WTC11 (cell line): ENCODE results near the gene MAP3K5. TPM values are rescaled to one million over a fixed set of nuclear protein-coding genes. Genes with fewer than 3 reads are reported as not detected.

ENCODE experiments used
- ATAC-seq: fragments of 200-7000 bp; cut with Tn5 transposase; 2 replicates; pipeline ENCODE4 v1.10.0; 2021; ENCODE audit warnings: mild to moderate bottlenecking, moderate library complexity
- CTCF ChIA-PET: fragments of 300-600 bp; sonication (Branson Sonifier 250); formaldehyde crosslinking; loops from one replicate; lab custom pipeline; 2021; ENCODE audit warnings: antibody characterized with exemption; lab: Charles Lee
- POLR2A ChIA-PET: fragments of 350-600 bp; sonication (Branson Sonifier 250); formaldehyde crosslinking; loops from one replicate; lab custom pipeline; 2021; ENCODE audit warnings: antibody characterized with exemption; lab: Charles Lee
- DNase-seq: peaks from one replicate; pipeline ENCODE4 v3.0.0; 2021; ENCODE audit warnings: low spot score
- H3K27ac Mint-ChIP-seq: 2 replicates; pipeline ENCODE4 v1.8.0; 2021; ENCODE audit warnings: mixed read lengths
- H3K27me3 Mint-ChIP-seq: 2 replicates; pipeline ENCODE4 v1.8.0; 2021; ENCODE audit warnings: low read depth, mild to moderate bottlenecking, moderate library complexity, mixed read lengths
- H3K36me3 Mint-ChIP-seq: 2 replicates; pipeline ENCODE4 v1.8.0; 2021; ENCODE audit warnings: mixed read lengths
- H3K4me1 Mint-ChIP-seq: 2 replicates; pipeline ENCODE4 v1.8.0; 2022; ENCODE audit warnings: mixed read lengths
- H3K4me3 Mint-ChIP-seq: 2 replicates; pipeline ENCODE4 v1.8.0; 2021; ENCODE audit warnings: mild to moderate bottlenecking, moderate library complexity, mixed read lengths
- H3K9me3 Mint-ChIP-seq: 2 replicates; pipeline ENCODE4 v1.8.0; 2021; ENCODE audit warnings: mixed read lengths
- AR ChIP-seq: fragments of 250-450 bp; sonication (Bioruptor Pico); IDR thresholded peaks from 2 replicates; pipeline ENCODE4 v1.9.0; 2021; ENCODE audit warnings: mild to moderate bottlenecking
- CTCF ChIP-seq: fragments of 200-600 bp; IDR thresholded peaks from 2 replicates; pipeline ENCODE4 v1.8.0; 2022; ENCODE audit warnings: antibody characterized with exemption
- ESRRA ChIP-seq: sonication (generic); formaldehyde crosslinking; IDR thresholded peaks from 2 replicates; pipeline ENCODE4 v1.8.1; 2022; ENCODE audit warnings: mild to moderate bottlenecking, missing genetic modification reagents, borderline replicate concordance
- ETV6 ChIP-seq: sonication (generic); formaldehyde crosslinking; IDR thresholded peaks from 2 replicates; pipeline ENCODE4 v1.8.1; 2022; ENCODE audit warnings: mild to moderate bottlenecking, missing genetic modification reagents
- FOXP1 ChIP-seq: sonication (generic); formaldehyde crosslinking; IDR thresholded peaks from 2 replicates; pipeline ENCODE4 v1.8.0; 2022; ENCODE audit warnings: missing genetic modification reagents, mild to moderate bottlenecking, moderate library complexity, borderline replicate concordance
- FOXP4 ChIP-seq: sonication (generic); formaldehyde crosslinking; IDR thresholded peaks from 2 replicates; pipeline ENCODE4 v1.8.0; 2022; ENCODE audit warnings: mild to moderate bottlenecking, missing genetic modification reagents
- HMGA2 ChIP-seq: fragments of 250-450 bp; sonication (Bioruptor Pico); IDR thresholded peaks from 2 replicates; pipeline ENCODE4 v1.4.0; 2021; ENCODE audit warnings: mild to moderate bottlenecking, moderate library complexity
- IRF1 ChIP-seq: sonication (generic); formaldehyde crosslinking; IDR thresholded peaks from 2 replicates; pipeline ENCODE4 v1.8.0; 2023; ENCODE audit warnings: missing genetic modification reagents
- JUN ChIP-seq: sonication (generic); formaldehyde crosslinking; IDR thresholded peaks from 2 replicates; pipeline ENCODE4 v1.8.0; 2023; ENCODE audit warnings: mild to moderate bottlenecking, missing genetic modification reagents
- NFATC4 ChIP-seq: fragments of 250-450 bp; sonication (Bioruptor Pico); IDR thresholded peaks from 2 replicates; pipeline ENCODE4 v1.9.0; 2021; ENCODE audit warnings: mild to moderate bottlenecking
- NFE2L1 ChIP-seq: sonication (generic); formaldehyde crosslinking; IDR thresholded peaks from 2 replicates; pipeline ENCODE4 v1.8.1; 2023; ENCODE audit warnings: missing genetic modification reagents
- NFYB ChIP-seq: sonication (generic); formaldehyde crosslinking; conservative IDR thresholded peaks from 2 replicates; pipeline ENCODE4 v1.8.0; 2022; ENCODE audit warnings: low read depth, missing genetic modification reagents
- PREB ChIP-seq: sonication (generic); formaldehyde crosslinking; IDR thresholded peaks from 2 replicates; pipeline ENCODE4 v1.8.1; 2022; ENCODE audit warnings: mild to moderate bottlenecking, missing genetic modification reagents, moderate library complexity, borderline replicate concordance
- PRRX2 ChIP-seq: fragments of 250-450 bp; sonication (Bioruptor Pico); IDR thresholded peaks from 2 replicates; pipeline ENCODE4 v1.8.0; 2021; ENCODE audit warnings: mild to moderate bottlenecking
- TEAD1 ChIP-seq: sonication (generic); formaldehyde crosslinking; IDR thresholded peaks from 2 replicates; pipeline ENCODE4 v1.8.0; 2022; ENCODE audit warnings: mild to moderate bottlenecking, missing genetic modification reagents
- TP53 ChIP-seq: sonication (generic); formaldehyde crosslinking; IDR thresholded peaks from 2 replicates; pipeline ENCODE4 v1.8.1; 2023; ENCODE audit warnings: mild to moderate bottlenecking, missing genetic modification reagents
- USF2 ChIP-seq: sonication (generic); formaldehyde crosslinking; IDR thresholded peaks from 2 replicates; pipeline ENCODE4 v1.8.1; 2023; ENCODE audit warnings: mild to moderate bottlenecking, missing genetic modification reagents, moderate library complexity
- ZNF121 ChIP-seq: sonication (generic); formaldehyde crosslinking; IDR thresholded peaks from 2 replicates; pipeline ENCODE4 v1.8.0; 2023; ENCODE audit warnings: missing genetic modification reagents
- ZNF416 ChIP-seq: fragments of 250-450 bp; sonication (Bioruptor Pico); IDR thresholded peaks from 2 replicates; pipeline ENCODE4 v1.9.0; 2021; ENCODE audit warnings: mild to moderate bottlenecking, inconsistent platforms
- ZNF423 ChIP-seq: fragments of 250-450 bp; sonication (Bioruptor Pico); IDR thresholded peaks from 2 replicates; pipeline ENCODE4 v2.1.2; 2022; ENCODE audit warnings: mild to moderate bottlenecking, moderate library complexity
- total RNA-seq: library from RNA; stranded (reverse); gene quantifications from 3 replicates; pipeline ENCODE4 v1.2.3, GENCODE V29; 2021

Gene MAP3K5
- total RNA-seq, 1 experiment from 2014 or later = 1.6 TPM

- Mint-ChIP-seq H3K4me3 (no peak overlapping the region), H3K27ac (no peak overlapping the region), H3K36me3 (no peaks in the 10 kb centered on the region), H3K27me3 (no peaks in the 10 kb centered on the region), H3K4me1 (no peaks in the 10 kb centered on the region), H3K9me3 (0 out of 2 replicates have a peak, but pooled peaks cover 3% of the 10 kb centered on the region)
- CTCF ChIA-PET = no interaction called here
- TF ChIP-seq ZNF416 (CRISPR knock-in tag) (no peak), NFE2L1 (CRISPR knock-in tag) (no peak), ZNF121 (CRISPR knock-in tag) (no peak), ESRRA (no peak), ETV6 (CRISPR knock-in tag) (no peak), USF2 (no peak), ZNF423 (no peak), PREB (CRISPR knock-in tag) (no peak), NFYB (CRISPR knock-in tag) (no peak), IRF1 (no peak), JUN (CRISPR knock-in tag) (no peak)
- POLR2A ChIA-PET = no interaction called here
- no peak for ATAC-seq
- no peak for DNase-seq
These were observed 114.9 kb downstream of the MAP3K5 start for GRCh38 chr6:136677344-136677743.

- H3K4me3 Mint-ChIP-seq = no peak overlapping the region
- ATAC-seq = no peak
These were observed 116.2 kb downstream of the MAP3K5 start for GRCh38 chr6:136676075-136676474.

More at GRCh38 chr6:136676075-136676474, 116.2 kb downstream of the MAP3K5 start:
- Mint-ChIP-seq H3K4me1 (no peaks in the 10 kb centered on the region), H3K27me3 (no peaks in the 10 kb centered on the region), H3K27ac (no peak overlapping the region), H3K36me3 (no peaks in the 10 kb centered on the region), H3K9me3 (0 out of 2 replicates have a peak, but pooled peaks cover under 1% of the 10 kb centered on the region)
- TF ChIP-seq TEAD1 (CRISPR knock-in tag) (no peak), CTCF (no peak), HMGA2 (CRISPR knock-in tag) (no peak), FOXP4 (CRISPR knock-in tag) (no peak), NFATC4 (CRISPR knock-in tag) (no peak), PRRX2 (CRISPR knock-in tag) (no peak), FOXP1 (CRISPR knock-in tag) (no peak), AR (no peak), TP53 (CRISPR knock-in tag) (no peak), NFE2L1 (CRISPR knock-in tag) (no peak)
- POLR2A ChIA-PET = no interaction called here
- CTCF ChIA-PET = interaction anchor here (0.7 kb wide), 1 partner anchor 80 kb away, joined by 3 read pairs; no protein-coding TSS in a partner anchor
- no peak for DNase-seq
